Activated CD8-positive, alpha-beta T cell treated with anti-CD3 and anti-CD28 coated beads, Interleukin-2, amount 10 ng/mL, durations not matched to agents 7 days and 5 days (primary cell): ENCODE data around the gene OSBPL10. TPM values are rescaled to one million over a fixed set of nuclear protein-coding genes. Genes with fewer than 3 reads are reported as not detected.

Experiments
- ATAC-seq: fragments of 150-1000 bp; cut with Tn5 transposase; one replicate; pipeline ENCODE4 v1.10.0; 2021; ENCODE audit warnings: moderate library complexity
- CTCF ChIA-PET: fragments of 350-600 bp; sonication (Branson Sonifier 250); formaldehyde crosslinking; loops from one replicate; lab custom pipeline; 2021; ENCODE audit warnings: antibody characterized with exemption; lab: Charles Lee
- POLR2A ChIA-PET: fragments of 350-600 bp; sonication (Branson Sonifier 250); formaldehyde crosslinking; loops from one replicate; lab custom pipeline; 2021; ENCODE audit warnings: antibody characterized with exemption; lab: Charles Lee
- DNase-seq: peaks from one replicate; pipeline ENCODE4 v3.0.0-alpha.2; 2020
- H3K27ac Mint-ChIP-seq: one replicate; pipeline ENCODE4 v1.8.0; 2021; ENCODE audit warnings: mild to moderate bottlenecking, mixed read lengths
- H3K27me3 Mint-ChIP-seq: one replicate; pipeline ENCODE4 v1.8.0; 2021; ENCODE audit warnings: low read depth, mixed read lengths
- H3K36me3 Mint-ChIP-seq: one replicate; pipeline ENCODE4 v1.8.0; 2021; ENCODE audit warnings: low read depth, mixed read lengths
- H3K4me1 Mint-ChIP-seq: one replicate; pipeline ENCODE4 v1.8.0; 2021; ENCODE audit warnings: low read depth, mixed read lengths
- H3K4me3 Mint-ChIP-seq: one replicate; pipeline ENCODE4 v1.8.0; 2021; ENCODE audit warnings: mild to moderate bottlenecking, mixed read lengths
- H3K9me3 Mint-ChIP-seq: one replicate; pipeline ENCODE4 v1.8.0; 2022; ENCODE audit warnings: mixed read lengths; ENCODE audit not compliant: insufficient read depth
- total RNA-seq, 2 experiments: library from RNA; stranded (reverse); gene quantifications; one replicate each; pipeline ENCODE4 v1.2.3, GENCODE V29; 2021

The OSBPL10 gene
- total RNA-seq, 2 experiments from 2014 or later: 0.05 to 0.53 TPM

DNA sequence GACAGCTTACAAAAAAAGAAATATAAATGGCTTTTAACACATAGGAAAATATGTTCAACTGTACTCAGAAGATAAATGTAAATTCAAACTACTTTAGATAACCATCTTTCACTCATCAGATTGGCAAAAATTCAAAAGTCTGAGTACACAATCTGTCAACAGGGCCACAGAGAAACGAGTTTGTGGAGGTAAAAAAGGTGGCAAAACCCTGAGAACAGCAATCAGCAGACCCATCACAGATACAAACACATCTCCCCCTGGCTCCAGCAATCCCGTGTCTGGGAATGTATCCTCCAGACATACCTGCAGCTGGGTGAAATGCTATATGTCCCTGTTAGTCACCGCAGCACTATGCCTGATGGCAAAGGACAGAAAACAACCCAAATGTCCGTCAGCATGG is 149.5 kb downstream of the OSBPL10 start:
- ChIA-PET POLR2A (no interaction called here), CTCF (no interaction called here)
- no peak for DNase-seq
- Mint-ChIP-seq H3K4me1 (peaks cover 9% of the 10 kb centered on the region), H3K27ac (no peak overlapping the region), H3K9me3 (no peaks in the 10 kb centered on the region), H3K36me3 (no peaks in the 10 kb centered on the region), H3K4me3 (no peak overlapping the region), H3K27me3 (peaks cover 1% of the 10 kb centered on the region)
- no peak for ATAC-seq

DNA sequence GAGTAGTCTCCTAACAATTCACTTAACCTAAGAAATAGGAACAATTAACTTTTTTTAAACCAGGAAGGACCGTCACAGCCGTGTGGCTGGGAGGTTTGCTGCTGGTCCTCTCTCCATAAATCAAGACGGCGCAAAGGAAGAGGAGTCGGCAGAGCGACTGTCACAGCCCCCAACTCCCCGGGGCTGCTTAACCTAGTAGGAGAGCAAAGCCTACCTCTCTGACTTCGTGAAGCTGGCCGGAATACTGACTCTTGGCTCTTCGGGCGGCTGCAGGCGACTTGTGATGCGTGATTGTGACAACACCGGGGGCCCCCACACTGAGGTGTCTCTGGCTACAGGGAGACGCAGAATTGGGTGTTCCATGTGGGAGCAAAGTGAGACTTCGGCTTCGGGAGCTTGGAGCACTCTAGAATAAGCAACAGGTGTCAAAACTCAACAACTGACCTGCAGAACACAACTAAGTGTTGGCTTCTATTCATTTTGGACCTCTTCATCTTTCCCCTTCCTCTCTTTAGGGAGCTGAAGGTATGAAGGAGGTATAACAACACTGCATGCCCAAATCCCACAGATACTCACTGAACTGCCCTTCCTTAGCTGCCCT is 151.1 kb downstream of the OSBPL10 start:
- Mint-ChIP-seq H3K9me3 (no peaks in the 10 kb centered on the region), H3K27me3 (no peaks in the 10 kb centered on the region), H3K27ac (no peak overlapping the region), H3K4me1 (peaks cover 9% of the 10 kb centered on the region), H3K4me3 (no peak overlapping the region), H3K36me3 (no peaks in the 10 kb centered on the region)
- CTCF ChIA-PET: no interaction called here
- POLR2A ChIA-PET: no interaction called here
- DNase-seq: no peak
- ATAC-seq: no peak

DNA sequence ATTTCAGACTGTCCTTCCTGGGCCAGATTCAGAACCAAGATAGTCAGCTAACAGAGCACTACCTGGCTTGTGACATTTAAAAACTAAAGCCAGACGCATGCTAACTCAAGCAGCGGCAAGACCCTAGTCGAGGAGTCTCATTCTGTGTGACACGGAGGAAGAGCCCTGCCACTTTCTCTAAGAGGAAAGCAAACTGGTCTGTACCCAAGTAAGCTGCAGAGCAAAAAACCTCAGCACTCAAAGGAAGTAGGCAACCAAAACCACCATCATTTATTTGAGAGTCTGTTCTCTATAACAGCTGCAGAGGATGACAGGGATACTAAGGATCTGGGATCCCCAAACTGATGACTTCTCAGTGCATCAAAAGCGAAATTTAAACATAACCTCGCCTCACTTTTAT is 152.1 kb downstream of the OSBPL10 start:
- POLR2A ChIA-PET: no interaction called here
- ATAC-seq: no peak
- no peak overlapping the region for H3K4me3 Mint-ChIP-seq

GRCh38 chr3:31828007-31828406 is 153.1 kb downstream of the OSBPL10 start:
- CTCF ChIA-PET: no interaction called here

More for the DNA sequence above, 152.1 kb downstream of the OSBPL10 start:
- CTCF ChIA-PET: no interaction called here
- H3K27ac Mint-ChIP-seq: peak overlapping the region; percentile 28
- H3K36me3 Mint-ChIP-seq: no peaks in the 10 kb centered on the region
- no peaks in the 10 kb centered on the region for H3K27me3 Mint-ChIP-seq
- H3K4me1 Mint-ChIP-seq: peaks cover 9% of the 10 kb centered on the region
- H3K9me3 Mint-ChIP-seq: no peaks in the 10 kb centered on the region
- DNase-seq: no peak

DNA sequence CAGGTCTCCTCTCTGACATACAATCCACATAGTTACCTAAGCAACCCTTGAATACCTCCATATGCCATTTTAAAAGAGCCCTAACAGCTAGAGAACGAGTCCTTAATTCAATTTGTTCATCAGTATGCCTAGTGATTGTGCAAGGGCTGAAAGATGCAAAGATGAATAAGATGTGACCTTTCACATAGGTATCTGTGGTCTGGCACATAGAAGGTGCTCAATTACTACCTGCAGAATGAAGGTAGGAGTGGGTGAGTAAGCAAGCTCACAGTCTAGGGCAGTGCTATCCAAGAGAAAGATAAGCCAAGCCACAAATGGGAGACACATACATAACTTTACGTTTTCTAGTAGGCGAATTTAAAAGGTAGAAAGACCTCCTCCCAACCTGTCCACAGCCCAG is 157.9 kb downstream of the OSBPL10 start:
- DNase-seq (no peak), ATAC-seq (no peak)
- CTCF ChIA-PET: no interaction called here
- no peaks in the 10 kb centered on the region for H3K27me3 Mint-ChIP-seq
- H3K9me3 Mint-ChIP-seq: no peaks in the 10 kb centered on the region
- POLR2A ChIA-PET: no interaction called here
- H3K36me3 Mint-ChIP-seq: no peaks in the 10 kb centered on the region
- H3K27ac Mint-ChIP-seq: no peak overlapping the region
- no peak overlapping the region for H3K4me3 Mint-ChIP-seq
- no peaks in the 10 kb centered on the region for H3K4me1 Mint-ChIP-seq

More at GRCh38 chr3:31828007-31828406, 153.1 kb downstream of the OSBPL10 start:
- DNase-seq (no peak), ATAC-seq (no peak)
- no peak overlapping the region for H3K4me3 Mint-ChIP-seq
- POLR2A ChIA-PET: no interaction called here
- H3K36me3 Mint-ChIP-seq: no peaks in the 10 kb centered on the region
- H3K4me1 Mint-ChIP-seq: peaks cover 9% of the 10 kb centered on the region
- no peaks in the 10 kb centered on the region for H3K9me3 Mint-ChIP-seq
- H3K27me3 Mint-ChIP-seq: no peaks in the 10 kb centered on the region
- no peak overlapping the region for H3K27ac Mint-ChIP-seq

- Mint-ChIP-seq H3K9me3 (no peaks in the 10 kb centered on the region), H3K36me3 (no peaks in the 10 kb centered on the region), H3K4me3 (no peak overlapping the region), H3K4me1 (no peaks in the 10 kb centered on the region), H3K27ac (no peak overlapping the region), H3K27me3 (no peaks in the 10 kb centered on the region)
- ChIA-PET CTCF (no interaction called here), POLR2A (no interaction called here)
- DNase-seq (no peak), ATAC-seq (no peak)
Observed at GRCh38 chr3:31821118-31821517, 159.9 kb downstream of the OSBPL10 start.

DNA sequence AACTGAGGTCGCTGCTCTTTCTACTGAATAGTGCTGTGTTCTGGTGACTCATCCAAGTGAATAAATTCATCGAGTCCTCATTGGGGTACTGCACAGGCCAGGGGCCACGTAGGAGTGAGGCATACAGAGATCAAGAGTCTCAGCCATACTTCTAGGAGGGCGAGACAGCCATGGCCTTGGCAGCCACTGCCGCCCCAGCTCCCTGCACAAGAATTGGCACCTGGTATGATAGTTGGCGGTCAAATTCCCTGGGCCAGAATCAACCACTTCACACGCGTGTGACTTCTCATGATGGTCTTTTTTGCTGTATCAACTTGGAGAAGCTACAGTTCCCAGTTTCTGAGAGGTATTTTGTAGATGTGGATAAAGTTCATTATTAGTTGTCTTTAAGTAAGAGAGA is 161.6 kb downstream of the OSBPL10 start:
- ChIA-PET CTCF (no interaction called here), POLR2A (no interaction called here)
- DNase-seq: no peak
- no peaks in the 10 kb centered on the region for H3K4me1 Mint-ChIP-seq
- no peaks in the 10 kb centered on the region for H3K36me3 Mint-ChIP-seq
- H3K4me3 Mint-ChIP-seq: no peak overlapping the region
- H3K9me3 Mint-ChIP-seq: no peaks in the 10 kb centered on the region
- H3K27me3 Mint-ChIP-seq: no peaks in the 10 kb centered on the region
- no peak overlapping the region for H3K27ac Mint-ChIP-seq
- no peak for ATAC-seq

- ATAC-seq: no peak
- POLR2A ChIA-PET: no interaction called here
Observed at GRCh38 chr3:31817411-31817966, 163.6 kb downstream of the OSBPL10 start.

GRCh38 chr3:31815631-31816440 is 165.2 kb downstream of the OSBPL10 start:
- Mint-ChIP-seq H3K27ac (no peak overlapping the region), H3K27me3 (no peaks in the 10 kb centered on the region), H3K36me3 (no peaks in the 10 kb centered on the region), H3K9me3 (no peaks in the 10 kb centered on the region), H3K4me3 (no peak overlapping the region), H3K4me1 (no peaks in the 10 kb centered on the region)
- ChIA-PET CTCF (interaction anchor here (0.6 kb wide), 1 partner anchor 54 kb away, joined by 3 read pairs; no protein-coding TSS in a partner anchor), POLR2A (no interaction called here)
- ATAC-seq (no peak), DNase-seq (no peak)

More at GRCh38 chr3:31817411-31817966, 163.6 kb downstream of the OSBPL10 start:
- H3K4me3 Mint-ChIP-seq: no peak overlapping the region
- CTCF ChIA-PET: no interaction called here
- no peaks in the 10 kb centered on the region for H3K27me3 Mint-ChIP-seq
- no peaks in the 10 kb centered on the region for H3K4me1 Mint-ChIP-seq
- H3K36me3 Mint-ChIP-seq: no peaks in the 10 kb centered on the region
- no peak for DNase-seq
- no peaks in the 10 kb centered on the region for H3K9me3 Mint-ChIP-seq
- H3K27ac Mint-ChIP-seq: no peak overlapping the region

DNA sequence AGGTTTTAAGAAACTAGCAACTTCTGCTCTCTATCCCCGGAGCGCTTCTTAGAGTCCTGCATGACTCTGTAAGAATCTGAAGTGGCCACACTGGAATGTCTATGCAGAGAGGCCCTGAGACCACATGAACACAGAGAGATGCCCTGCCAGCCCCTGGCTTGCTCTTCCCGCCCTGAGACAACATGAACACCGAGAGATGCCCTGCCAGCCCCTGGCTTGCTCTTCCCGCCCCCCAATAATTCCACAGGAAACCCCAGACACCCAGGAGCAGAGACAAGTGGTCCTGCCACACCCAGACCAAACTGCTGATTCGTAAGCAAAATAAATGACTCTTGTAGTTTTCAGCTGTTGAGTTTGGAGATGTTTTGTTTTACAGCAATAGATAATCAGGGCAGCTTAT is 166.1 kb downstream of the OSBPL10 start:
- no peak overlapping the region for H3K4me3 Mint-ChIP-seq
- POLR2A ChIA-PET: no interaction called here
- H3K9me3 Mint-ChIP-seq: no peaks in the 10 kb centered on the region
- H3K27me3 Mint-ChIP-seq: no peaks in the 10 kb centered on the region
- H3K27ac Mint-ChIP-seq: no peak overlapping the region
- CTCF ChIA-PET: no interaction called here
- no peaks in the 10 kb centered on the region for H3K36me3 Mint-ChIP-seq
- DNase-seq: no peak
- no peaks in the 10 kb centered on the region for H3K4me1 Mint-ChIP-seq
- ATAC-seq: no peak

DNA sequence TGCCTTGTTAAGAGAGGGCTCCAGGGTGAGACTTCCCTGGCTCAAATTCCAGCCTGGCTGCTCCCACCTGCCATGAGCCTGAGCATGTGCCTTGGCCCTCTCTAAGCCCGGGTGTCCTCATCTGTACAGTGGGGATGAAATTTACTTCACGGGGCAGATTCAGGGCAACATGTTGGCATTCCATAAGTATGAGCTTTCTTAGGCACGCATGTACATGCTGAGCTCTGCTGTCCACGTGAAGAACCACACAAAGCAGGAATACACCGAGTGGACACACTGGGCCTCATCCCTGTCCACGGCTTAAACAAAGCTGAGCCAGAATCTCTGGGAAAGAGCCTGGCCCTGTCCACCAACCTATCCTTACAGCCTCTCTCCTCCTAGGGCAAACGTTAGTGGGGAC is 167.4 kb downstream of the OSBPL10 start:
- no peak overlapping the region for H3K4me3 Mint-ChIP-seq
- ChIA-PET POLR2A (no interaction called here), CTCF (no interaction called here)
- no peaks in the 10 kb centered on the region for H3K36me3 Mint-ChIP-seq
- H3K27ac Mint-ChIP-seq: no peak overlapping the region
- H3K4me1 Mint-ChIP-seq: no peaks in the 10 kb centered on the region
- no peaks in the 10 kb centered on the region for H3K9me3 Mint-ChIP-seq
- ATAC-seq (no peak), DNase-seq (no peak)
- H3K27me3 Mint-ChIP-seq: peaks cover 3% of the 10 kb centered on the region

GRCh38 chr3:31813197-31813596 is 167.9 kb downstream of the OSBPL10 start:
- ChIA-PET POLR2A (no interaction called here), CTCF (no interaction called here)
- Mint-ChIP-seq H3K4me3 (no peak overlapping the region), H3K27ac (no peak overlapping the region), H3K36me3 (no peaks in the 10 kb centered on the region), H3K4me1 (no peaks in the 10 kb centered on the region), H3K27me3 (peaks cover 3% of the 10 kb centered on the region), H3K9me3 (no peaks in the 10 kb centered on the region)
- DNase-seq (no peak), ATAC-seq (no peak)
